HepG2 (cell line): ENCODE data around the gene ASB4.
"Not testable (repeated sequence)": the region's sequence is repeated elsewhere in the genome, so short reads cannot be mapped to it uniquely, and the experiment has no call there.

Source experiments
- FOXJ3 ChIP-seq: sonication (generic); formaldehyde crosslinking; IDR thresholded peaks from 2 replicates; pipeline ENCODE4 v1.4.0; 2020; ENCODE audit warnings: missing genetic modification reagents, mild to moderate bottlenecking, borderline replicate concordance
- KDM5A ChIP-seq: fragments of 200-600 bp; sonication (generic); IDR thresholded peaks from 2 replicates; pipeline ENCODE4 v1.7.0; 2018; ENCODE audit warnings: antibody characterized with exemption, mild to moderate bottlenecking, low read length, borderline replicate concordance
- KDM5B ChIP-seq: sonication (generic); formaldehyde crosslinking; IDR thresholded peaks from 2 replicates; pipeline ENCODE4 v1.4.0; 2020; ENCODE audit warnings: missing genetic modification reagents, mild to moderate bottlenecking, borderline replicate concordance
- RELA ChIP-seq: sonication (generic); formaldehyde crosslinking; IDR thresholded peaks from 2 replicates; pipeline ENCODE4 v1.4.0; 2020; ENCODE audit warnings: missing genetic modification reagents
- TF ChIP-seq, protein P1 (sequence below): sonication (generic); formaldehyde crosslinking; IDR thresholded peaks from 2 replicates; pipeline ENCODE4 v1.9.0; 2021; ENCODE audit warnings: missing genetic modification reagents, borderline replicate concordance

DNA sequence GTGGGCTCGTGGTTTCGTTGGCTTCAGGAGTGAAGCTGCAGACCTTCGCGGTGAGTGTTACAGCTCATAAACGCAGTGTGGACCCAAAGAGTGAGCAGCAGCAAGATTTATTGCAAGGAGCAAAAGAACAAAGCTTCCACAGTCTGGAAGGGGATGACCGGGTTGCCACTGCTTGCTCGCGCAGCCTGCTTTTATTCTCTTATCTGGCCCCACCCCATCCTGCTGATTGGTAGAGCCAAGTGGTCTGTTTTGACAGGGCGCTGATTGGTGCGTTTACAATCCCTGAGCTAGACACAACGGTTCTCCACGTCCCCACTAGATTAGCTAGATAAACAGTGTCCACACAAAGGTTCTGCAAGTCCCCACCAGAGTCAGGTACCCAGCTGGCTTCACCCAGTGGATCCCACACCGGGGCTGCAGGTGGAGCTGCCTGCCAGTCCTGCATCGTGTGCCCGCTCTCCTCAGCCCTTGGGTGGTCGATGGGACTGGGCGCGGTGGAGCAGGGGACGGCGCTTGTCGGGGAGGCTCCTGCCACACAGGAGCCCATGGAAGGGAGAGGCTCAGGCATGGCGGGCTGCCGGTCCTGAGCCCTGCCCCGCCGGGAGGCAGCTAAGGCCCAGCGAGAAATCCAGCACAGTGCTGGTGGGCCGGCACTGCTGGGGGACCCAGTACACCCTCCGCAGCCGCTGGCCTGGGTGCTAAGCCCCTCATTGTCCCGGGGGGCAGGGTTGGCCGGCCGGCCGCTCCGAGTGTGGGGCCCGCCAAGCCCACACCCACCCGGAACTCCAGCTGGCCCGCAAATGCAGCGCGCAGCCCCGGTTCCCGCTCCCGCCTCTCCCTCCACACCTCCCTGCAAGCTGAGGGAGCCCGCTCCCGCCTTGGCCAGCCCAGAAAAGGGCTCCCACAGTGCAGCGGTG lies 66.5 kb downstream of the ASB4 start:
- TF ChIP-seq, protein P1, sequence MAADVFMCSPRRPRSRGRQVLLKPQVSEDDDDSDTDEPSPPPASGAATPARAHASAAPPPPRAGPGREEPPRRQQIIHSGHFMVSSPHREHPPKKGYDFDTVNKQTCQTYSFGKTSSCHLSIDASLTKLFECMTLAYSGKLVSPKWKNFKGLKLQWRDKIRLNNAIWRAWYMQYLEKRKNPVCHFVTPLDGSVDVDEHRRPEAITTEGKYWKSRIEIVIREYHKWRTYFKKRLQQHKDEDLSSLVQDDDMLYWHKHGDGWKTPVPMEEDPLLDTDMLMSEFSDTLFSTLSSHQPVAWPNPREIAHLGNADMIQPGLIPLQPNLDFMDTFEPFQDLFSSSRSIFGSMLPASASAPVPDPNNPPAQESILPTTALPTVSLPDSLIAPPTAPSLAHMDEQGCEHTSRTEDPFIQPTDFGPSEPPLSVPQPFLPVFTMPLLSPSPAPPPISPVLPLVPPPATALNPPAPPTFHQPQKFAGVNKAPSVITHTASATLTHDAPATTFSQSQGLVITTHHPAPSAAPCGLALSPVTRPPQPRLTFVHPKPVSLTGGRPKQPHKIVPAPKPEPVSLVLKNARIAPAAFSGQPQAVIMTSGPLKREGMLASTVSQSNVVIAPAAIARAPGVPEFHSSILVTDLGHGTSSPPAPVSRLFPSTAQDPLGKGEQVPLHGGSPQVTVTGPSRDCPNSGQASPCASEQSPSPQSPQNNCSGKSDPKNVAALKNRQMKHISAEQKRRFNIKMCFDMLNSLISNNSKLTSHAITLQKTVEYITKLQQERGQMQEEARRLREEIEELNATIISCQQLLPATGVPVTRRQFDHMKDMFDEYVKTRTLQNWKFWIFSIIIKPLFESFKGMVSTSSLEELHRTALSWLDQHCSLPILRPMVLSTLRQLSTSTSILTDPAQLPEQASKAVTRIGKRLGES = not testable (repeated sequence)
- not testable (repeated sequence) for TF ChIP-seq KDM5B; KDM5A; RELA (CRISPR knock-in tag); FOXJ3 (CRISPR knock-in tag)
